PFSK-1 (cell line): ENCODE measurements around the gene TMTC2.

ENCODE experiments used
- FOXP2 ChIP-seq: optimal IDR thresholded peaks from 2 replicates; pipeline ENCODE3; 2011; ENCODE audit warnings: borderline replicate concordance, control low read depth, inconsistent platforms; ENCODE audit not compliant: insufficient read depth; ENCODE audit errors: extremely low read length, extremely low read depth
- POLR2AphosphoS5 ChIP-seq: IDR thresholded peaks from 2 replicates; pipeline ENCODE4 v1.6.1; 2012; ENCODE audit warnings: low read depth, mild to moderate bottlenecking, control low read depth, low read length, moderate library complexity
- SIN3A ChIP-seq: IDR thresholded peaks from 2 replicates; pipeline ENCODE4 v1.6.1; 2012; ENCODE audit warnings: mild to moderate bottlenecking, low read length, moderate library complexity, borderline replicate concordance; ENCODE audit not compliant: insufficient read depth
- TAF1 ChIP-seq: IDR thresholded peaks from 2 replicates; pipeline ENCODE4 v1.6.1; 2012; ENCODE audit warnings: low read length, control low read depth, borderline replicate concordance; ENCODE audit not compliant: insufficient read depth
- TF ChIP-seq, protein P1 (sequence below), 2 experiments: IDR thresholded peaks; 2 replicates each; pipeline versions ENCODE4 v1.6.1 to v1.8.0; 2011 to 2012; ENCODE audit warnings: low read depth in 2 of 2, low read length in 2 of 2, control low read depth in 1 of 2, inconsistent platforms in 1 of 2, mild to moderate bottlenecking in 1 of 2, moderate library complexity in 1 of 2; ENCODE audit not compliant: insufficient read depth in 1 of 2

TMTC2 gene

DNA sequence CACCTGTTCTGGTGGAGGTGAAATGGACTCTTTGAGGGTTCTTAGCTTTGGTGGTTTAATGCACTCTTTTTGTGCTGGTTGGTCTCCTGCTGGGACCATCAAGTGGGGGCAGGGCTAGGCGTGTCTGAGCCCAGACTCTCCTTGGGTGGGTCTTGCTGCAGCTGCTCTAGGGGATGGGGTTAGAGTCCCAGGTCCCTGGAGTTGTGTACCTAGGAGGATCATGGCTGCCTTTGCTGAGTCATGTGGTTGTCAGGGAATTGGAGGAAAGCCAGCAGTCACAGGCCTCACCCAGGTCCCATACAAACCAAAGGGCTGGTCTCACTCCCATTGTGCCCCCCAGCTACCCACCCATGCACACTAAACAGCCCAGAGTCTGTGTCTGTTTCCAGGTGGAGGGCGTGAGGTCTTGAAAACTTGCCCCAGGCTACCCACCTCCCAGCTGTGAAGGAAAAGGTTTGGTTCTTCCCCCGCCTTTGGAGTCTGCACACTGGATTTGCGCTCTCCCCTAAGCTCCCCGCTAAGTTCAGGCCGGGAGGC is 387.7 kb downstream of the TMTC2 start:
- TF ChIP-seq FOXP2 (no peak), SIN3A (no peak), POLR2AphosphoS5 (no peak), TAF1 (no peak)
- TF ChIP-seq, protein P1, sequence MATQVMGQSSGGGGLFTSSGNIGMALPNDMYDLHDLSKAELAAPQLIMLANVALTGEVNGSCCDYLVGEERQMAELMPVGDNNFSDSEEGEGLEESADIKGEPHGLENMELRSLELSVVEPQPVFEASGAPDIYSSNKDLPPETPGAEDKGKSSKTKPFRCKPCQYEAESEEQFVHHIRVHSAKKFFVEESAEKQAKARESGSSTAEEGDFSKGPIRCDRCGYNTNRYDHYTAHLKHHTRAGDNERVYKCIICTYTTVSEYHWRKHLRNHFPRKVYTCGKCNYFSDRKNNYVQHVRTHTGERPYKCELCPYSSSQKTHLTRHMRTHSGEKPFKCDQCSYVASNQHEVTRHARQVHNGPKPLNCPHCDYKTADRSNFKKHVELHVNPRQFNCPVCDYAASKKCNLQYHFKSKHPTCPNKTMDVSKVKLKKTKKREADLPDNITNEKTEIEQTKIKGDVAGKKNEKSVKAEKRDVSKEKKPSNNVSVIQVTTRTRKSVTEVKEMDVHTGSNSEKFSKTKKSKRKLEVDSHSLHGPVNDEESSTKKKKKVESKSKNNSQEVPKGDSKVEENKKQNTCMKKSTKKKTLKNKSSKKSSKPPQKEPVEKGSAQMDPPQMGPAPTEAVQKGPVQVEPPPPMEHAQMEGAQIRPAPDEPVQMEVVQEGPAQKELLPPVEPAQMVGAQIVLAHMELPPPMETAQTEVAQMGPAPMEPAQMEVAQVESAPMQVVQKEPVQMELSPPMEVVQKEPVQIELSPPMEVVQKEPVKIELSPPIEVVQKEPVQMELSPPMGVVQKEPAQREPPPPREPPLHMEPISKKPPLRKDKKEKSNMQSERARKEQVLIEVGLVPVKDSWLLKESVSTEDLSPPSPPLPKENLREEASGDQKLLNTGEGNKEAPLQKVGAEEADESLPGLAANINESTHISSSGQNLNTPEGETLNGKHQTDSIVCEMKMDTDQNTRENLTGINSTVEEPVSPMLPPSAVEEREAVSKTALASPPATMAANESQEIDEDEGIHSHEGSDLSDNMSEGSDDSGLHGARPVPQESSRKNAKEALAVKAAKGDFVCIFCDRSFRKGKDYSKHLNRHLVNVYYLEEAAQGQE (IDR thresholded peaks at IDR 0.05; ENCODE audit: insufficient read depth in 1 of 2, low read depth in 2 of 2, low read length in 2 of 2), result no peak

DNA sequence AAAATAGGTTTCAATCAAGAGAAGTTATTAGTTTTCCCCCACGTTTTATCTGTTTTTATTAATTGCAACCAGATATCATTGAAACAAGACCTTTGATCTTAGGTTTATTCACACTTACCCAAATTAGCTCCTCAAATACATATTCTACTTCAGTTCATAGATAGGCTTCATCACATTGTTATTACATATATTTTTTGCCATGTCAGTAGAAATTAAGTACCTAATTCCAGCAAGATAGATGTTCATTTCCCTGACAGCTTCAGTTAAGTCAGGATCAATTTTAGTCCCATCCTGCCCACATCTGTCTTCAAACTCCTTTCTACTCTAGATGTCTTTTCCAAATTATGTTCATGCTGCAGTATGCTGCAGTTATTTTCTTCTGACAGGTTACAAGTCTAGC is 388.8 kb downstream of the TMTC2 start:
- no peak for TF ChIP-seq TAF1

DNA sequence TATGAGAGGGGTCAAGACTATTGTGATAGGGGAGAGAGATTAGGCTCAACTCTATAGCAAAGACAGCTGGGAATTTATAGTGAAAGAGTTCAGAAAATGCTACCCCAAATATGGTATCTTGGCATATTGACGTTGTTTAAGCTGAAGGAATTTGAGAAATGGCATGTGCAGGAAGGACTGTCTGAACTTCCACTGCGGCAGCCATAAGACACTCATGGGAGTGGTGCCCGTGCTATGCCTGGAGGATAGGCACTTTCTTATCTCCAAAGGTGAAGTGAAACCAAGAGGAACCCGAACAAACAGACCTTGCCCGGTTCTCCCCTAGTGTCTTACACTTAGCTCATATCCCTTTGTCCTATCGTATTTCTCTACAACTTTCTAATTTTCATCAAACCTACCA is 390.3 kb downstream of the TMTC2 start:
- TF ChIP-seq TAF1, result no peak
- TF ChIP-seq FOXP2, result no peak
- TF ChIP-seq, protein P1 (IDR thresholded peaks at IDR 0.05; ENCODE audit: insufficient read depth in 1 of 2, low read depth in 2 of 2, low read length in 2 of 2), result no peak
- no peak for TF ChIP-seq POLR2AphosphoS5

DNA sequence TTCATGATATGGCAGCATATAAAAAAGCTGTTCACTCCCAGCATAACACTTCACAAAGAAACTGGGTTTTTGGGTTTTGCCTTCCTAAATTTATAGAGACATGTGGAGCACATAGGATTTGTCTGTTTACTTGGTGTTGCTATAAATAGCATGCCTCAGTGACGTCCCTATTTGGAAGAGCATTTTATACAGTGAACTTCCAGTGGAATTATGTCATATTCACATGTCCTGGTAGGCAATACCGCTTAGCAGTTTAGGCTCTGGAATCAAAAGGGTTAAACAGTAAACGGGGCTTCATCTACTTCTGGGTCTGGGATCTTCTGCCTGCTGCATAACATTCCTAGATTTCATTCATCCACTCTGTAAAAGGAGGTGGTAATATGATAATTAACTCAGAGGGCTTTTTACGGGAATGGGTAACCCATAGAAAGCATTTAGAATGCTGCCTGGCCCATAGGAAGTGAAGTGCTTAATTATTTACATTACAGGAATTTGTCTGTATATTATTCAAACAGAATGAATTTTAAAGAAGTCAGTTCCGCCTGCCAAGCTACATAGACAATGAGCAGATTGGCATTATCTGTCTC is 396.1 kb downstream of the TMTC2 start:
- TF ChIP-seq TAF1, result no peak
- TF ChIP-seq SIN3A, result no peak
- no peak for TF ChIP-seq POLR2AphosphoS5
- TF ChIP-seq FOXP2, result no peak

DNA sequence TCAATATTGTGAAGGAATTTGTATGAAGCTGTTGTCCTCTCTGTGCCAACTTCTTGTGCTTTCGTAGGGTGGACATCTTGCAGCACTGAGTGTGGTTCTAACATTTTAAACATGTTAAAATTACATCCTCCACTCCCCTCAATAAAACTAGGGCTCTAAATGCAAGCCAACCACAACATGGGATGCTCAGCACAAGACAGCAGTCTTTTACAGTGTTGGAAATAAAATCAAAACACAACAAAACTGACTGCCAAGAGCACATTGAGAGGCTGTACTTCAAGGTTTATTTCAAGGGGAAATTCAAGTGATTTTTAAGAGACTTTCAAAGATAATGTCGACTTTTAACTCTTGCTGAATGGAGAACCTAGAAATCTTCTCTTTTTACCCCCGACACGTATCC is 396.9 kb downstream of the TMTC2 start:
- TF ChIP-seq, protein P1 (IDR thresholded peaks at IDR 0.05; ENCODE audit: insufficient read depth in 1 of 2, low read depth in 2 of 2, low read length in 2 of 2), result no peak
- TF ChIP-seq POLR2AphosphoS5 (no peak), FOXP2 (no peak), SIN3A (no peak), TAF1 (no peak)

DNA sequence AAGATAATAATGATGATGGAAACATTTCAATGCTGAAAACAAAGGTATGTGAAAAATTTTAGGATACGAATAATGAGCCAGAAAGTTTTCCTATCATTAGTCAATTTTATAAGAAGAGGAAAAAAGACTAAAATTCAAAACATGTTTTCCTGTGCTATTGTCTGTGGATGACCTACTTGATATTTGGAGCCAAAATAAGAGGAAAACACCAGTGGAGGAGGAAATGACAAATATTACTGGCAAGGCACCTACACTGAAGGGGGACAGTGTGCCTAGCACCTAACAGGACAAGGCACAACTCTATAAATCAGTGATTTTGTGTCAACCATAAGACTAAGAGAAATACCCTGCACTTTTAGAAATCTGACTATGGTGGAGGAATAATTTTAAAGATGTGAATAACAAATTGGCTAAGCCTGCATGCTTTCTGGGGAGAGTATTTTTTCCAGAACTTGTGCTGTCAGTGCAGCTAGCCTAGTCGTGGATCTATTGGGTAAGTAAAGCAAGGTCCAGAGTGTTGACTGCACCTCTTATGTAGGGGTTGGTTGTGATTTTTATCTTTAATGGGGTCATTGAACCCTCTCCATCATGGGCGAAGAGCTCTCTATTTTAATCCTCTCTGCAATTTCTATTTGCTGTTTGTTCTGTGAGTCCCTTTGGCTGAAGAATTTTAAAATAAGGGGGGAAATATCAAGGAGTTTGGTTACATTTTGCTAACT is 398.0 kb downstream of the TMTC2 start:
- no peak for TF ChIP-seq POLR2AphosphoS5
- no peak for TF ChIP-seq SIN3A
- TF ChIP-seq, protein P1 (IDR thresholded peaks at IDR 0.05; ENCODE audit: insufficient read depth in 1 of 2, low read depth in 2 of 2, low read length in 2 of 2), result no peak
- no peak for TF ChIP-seq TAF1
- TF ChIP-seq FOXP2, result no peak
